Common myeloid progenitor, CD34-positive (primary cell): ENCODE results near the gene LINGO1.

ENCODE experiments used
- CTCF ChIA-PET: fragments of 350-600 bp; sonication (Branson Sonifier 250); formaldehyde crosslinking; loops from one replicate; lab custom pipeline; 2021; ENCODE audit warnings: antibody characterized with exemption; lab: Charles Lee
- POLR2A ChIA-PET: fragments of 350-600 bp; sonication (Branson Sonifier 250); formaldehyde crosslinking; loops from one replicate; lab custom pipeline; 2021; ENCODE audit warnings: antibody characterized with exemption; lab: Charles Lee
- DNase-seq, 3 donors: peaks; one replicate each; pipeline versions ENCODE4 v3.0.0 to v3.0.0-alpha.2; 2013
- H3K27ac ChIP-seq, 2 experiments: 1 replicate in 1 of 2; 2 replicates in 1 of 2; pipeline ENCODE4 v1.7.0; 2013; ENCODE audit warnings: inconsistent platforms in 2 of 2, low read length in 2 of 2, mild to moderate bottlenecking in 2 of 2, low read depth in 1 of 2, moderate library complexity in 1 of 2; ENCODE audit not compliant: severe bottlenecking in 2 of 2, insufficient read depth in 1 of 2, poor library complexity in 1 of 2
- H3K27me3 ChIP-seq, 5 experiments: replicated peaks in 2 of 5; 1 replicate in 3 of 5; 2 replicates in 2 of 5; pipeline versions ENCODE4 v1.6.1 to v1.7.0; 2013; ENCODE audit warnings: low read length in 4 of 5, mild to moderate bottlenecking in 2 of 5, moderate library complexity in 2 of 5, inconsistent platforms in 1 of 5; ENCODE audit not compliant: insufficient read depth in 5 of 5, control insufficient read depth in 4 of 5
- H3K36me3 ChIP-seq, 4 experiments: 1 replicate in 2 of 4; 2 replicates in 2 of 4; pipeline versions ENCODE4 v1.6.1 to v1.7.0; 2013; ENCODE audit warnings: low read length in 3 of 4, control low read depth in 1 of 4, mild to moderate bottlenecking in 1 of 4; ENCODE audit not compliant: control insufficient read depth in 4 of 4, insufficient read depth in 4 of 4
- H3K4me1 ChIP-seq, 4 experiments: 1 replicate in 3 of 4; 2 replicates in 1 of 4; pipeline versions ENCODE4 v1.6.1 to v1.7.1; 2013; ENCODE audit warnings: low read length in 3 of 4, mild to moderate bottlenecking in 3 of 4, control low read depth in 1 of 4, inconsistent platforms in 1 of 4, moderate library complexity in 1 of 4; ENCODE audit not compliant: control insufficient read depth in 4 of 4, insufficient read depth in 4 of 4; ENCODE audit errors: control extremely low read depth in 1 of 4
- H3K4me3 ChIP-seq, 7 experiments: 1 replicate in 4 of 7; 2 replicates in 3 of 7; pipeline versions ENCODE4 v1.5.1 to v1.7.0; 2013; ENCODE audit warnings: mild to moderate bottlenecking in 7 of 7, low read length in 6 of 7, moderate library complexity in 6 of 7, inconsistent platforms in 2 of 7, low read depth in 2 of 7, control low read depth in 1 of 7; ENCODE audit not compliant: insufficient read depth in 4 of 7, control insufficient read depth in 1 of 7; ENCODE audit errors: extremely low read depth in 1 of 7
- H3K9me3 ChIP-seq, 5 experiments: 1 replicate in 4 of 5; 2 replicates in 1 of 5; pipeline versions ENCODE4 v1.6.1 to v1.7.1; 2013; ENCODE audit warnings: low read length in 4 of 5, mild to moderate bottlenecking in 2 of 5, inconsistent platforms in 1 of 5, low read depth in 1 of 5, moderate library complexity in 1 of 5; ENCODE audit not compliant: control insufficient read depth in 4 of 5, insufficient read depth in 2 of 5; ENCODE audit errors: control extremely low read depth in 1 of 5
- WGBS: methylation state at CpG from one replicate; pipeline ENCODE4 v1.1.5; 2013; ENCODE audit not compliant: insufficient coverage; 5-methylcytosine and 5-hydroxymethylcytosine counted together

The LINGO1 gene

GRCh38 chr15:77665530-77666295 is 33.0 kb upstream of the LINGO1 start:
- ChIA-PET CTCF (interaction anchor here (2.3 kb wide), 1 partner anchor 10 kb away, joined by 9 read pairs; no protein-coding TSS in a partner anchor), POLR2A (interaction anchor here (1.5 kb wide), 1 partner anchor 9 kb away, joined by 4 read pairs; no protein-coding TSS in a partner anchor)
- H3K4me3 ChIP-seq: no peak overlapping the region
- H3K27me3 ChIP-seq: peaks cover 0 to 11% (median 6%) of the 10 kb centered on the region in 5 experiments
- no peaks in the 10 kb centered on the region for H3K9me3 ChIP-seq
- DNase-seq: no peak
- WGBS: 97% methylated on average over 12 of the region's 12 CpGs
- no peaks in the 10 kb centered on the region for H3K4me1 ChIP-seq
- no peak overlapping the region for H3K27ac ChIP-seq
- no peaks in the 10 kb centered on the region for H3K36me3 ChIP-seq

- ChIA-PET POLR2A (interaction anchor here (1.5 kb wide), 1 partner anchor 8 kb away, joined by 4 read pairs; no protein-coding TSS in a partner anchor), CTCF (interaction anchor here (0.6 to 2.3 kb wide), 3 partner anchors 9 to 1000 kb away, joined by 3 to 9 read pairs (median 4); no protein-coding TSS in a partner anchor)
- Histone ChIP-seq H3K9me3 (no peaks in the 10 kb centered on the region), H3K4me3 (no peak overlapping the region), H3K4me1 (no peaks in the 10 kb centered on the region), H3K27me3 (peaks cover 0 to 10% (median 5%) of the 10 kb centered on the region in 5 experiments), H3K36me3 (no peaks in the 10 kb centered on the region), H3K27ac (no peak overlapping the region)
- 100% methylated on average over 5 of the region's 5 CpGs for WGBS
- DNase-seq: no peak
Measured at GRCh38 chr15:77664428-77664827, 31.7 kb upstream of the LINGO1 start.

- no peaks in the 10 kb centered on the region for H3K4me1 ChIP-seq
- peaks cover 0 to 10% (median 4%) of the 10 kb centered on the region in 5 experiments for H3K27me3 ChIP-seq
- no peak overlapping the region for H3K4me3 ChIP-seq
- 85% methylated on average over 5 of the region's 5 CpGs for WGBS
- POLR2A ChIA-PET: no interaction called here
- DNase-seq: no peak
- no peak overlapping the region for H3K27ac ChIP-seq
- no peaks in the 10 kb centered on the region for H3K36me3 ChIP-seq
- CTCF ChIA-PET: no interaction called here
- no peaks in the 10 kb centered on the region for H3K9me3 ChIP-seq
Measured at GRCh38 chr15:77663256-77663655, 30.5 kb upstream of the LINGO1 start.

GRCh38 chr15:77659350-77660321 is 26.9 kb upstream of the LINGO1 start:
- ChIA-PET CTCF (interaction anchor here (1.3 kb wide), 2 partner anchors 28 to 157 kb away, joined by 3 read pairs; no protein-coding TSS in a partner anchor), POLR2A (no interaction called here)

GRCh38 chr15:77658304-77658703 is 25.6 kb upstream of the LINGO1 start:
- 93% methylated on average over 6 of the region's 6 CpGs for WGBS
- POLR2A ChIA-PET: no interaction called here
- CTCF ChIA-PET: interaction anchor here (0.9 to 1.6 kb wide), 4 partner anchors 11 to 159 kb away, joined by 3 to 4 read pairs (median 3); no protein-coding TSS in a partner anchor

More at GRCh38 chr15:77659350-77660321, 26.9 kb upstream of the LINGO1 start:
- H3K4me1 ChIP-seq: peaks cover 0 to 17% (median 12%) of the 10 kb centered on the region in 4 experiments
- H3K4me3 ChIP-seq: no peak overlapping the region
- H3K9me3 ChIP-seq: no peaks in the 10 kb centered on the region
- peak; percentile 63 to 81 (median 75) for DNase-seq
- 83% methylated on average over 7 of the region's 12 CpGs for WGBS
- no peaks in the 10 kb centered on the region for H3K36me3 ChIP-seq
- peaks cover 0 to 2% (median 0%) of the 10 kb centered on the region in 5 experiments for H3K27me3 ChIP-seq
- no peak overlapping the region for H3K27ac ChIP-seq

GRCh38 chr15:77657634-77658238 is 25.0 kb upstream of the LINGO1 start:
- Histone ChIP-seq H3K27me3 (peaks cover 0 to 4% (median 0%) of the 10 kb centered on the region in 5 experiments), H3K9me3 (peaks cover 0 to 3% (median 0%) of the 10 kb centered on the region in 5 experiments), H3K4me3 (no peak overlapping the region), H3K4me1 (peaks cover 0 to 17% (median 12%) of the 10 kb centered on the region in 4 experiments), H3K27ac (no peak overlapping the region), H3K36me3 (no peaks in the 10 kb centered on the region)
- POLR2A ChIA-PET: interaction anchor here (1.3 kb wide), 1 partner anchor 7 kb away, joined by 4 read pairs; no protein-coding TSS in a partner anchor
- DNase-seq: no peak
- CTCF ChIA-PET: interaction anchor here (1.2 to 3.4 kb wide), 6 partner anchors 14 to 164 kb away, joined by 3 to 19 read pairs (median 4); no protein-coding TSS in a partner anchor
- 97% methylated on average over 14 of the region's 23 CpGs for WGBS

More at GRCh38 chr15:77658304-77658703, 25.6 kb upstream of the LINGO1 start:
- H3K27me3 ChIP-seq: peaks cover 0 to 4% (median 0%) of the 10 kb centered on the region in 5 experiments
- no peak overlapping the region for H3K27ac ChIP-seq
- no peaks in the 10 kb centered on the region for H3K36me3 ChIP-seq
- H3K4me3 ChIP-seq: no peak overlapping the region
- H3K9me3 ChIP-seq: peaks cover 0 to 3% (median 0%) of the 10 kb centered on the region in 5 experiments
- peaks cover 0 to 17% (median 12%) of the 10 kb centered on the region in 4 experiments for H3K4me1 ChIP-seq
- DNase-seq: no peak
